HEK293 (cell line): ENCODE results near the gene FLOT2.
A peak's percentile ranks its signal among the peaks of the same experiment; 100 is the strongest.

Experiments
- CTCF ChIA-PET: fragments of 350-600 bp; formaldehyde crosslinking; extraction: SDS; loops from one replicate; lab custom pipeline; 2021; ENCODE audit warnings: antibody characterized with exemption; lab: Yijun Ruan, JAX
- POLR2A ChIA-PET: fragments of 300-600 bp; formaldehyde crosslinking; extraction: SDS; loops from one replicate; lab custom pipeline; 2020; ENCODE audit warnings: antibody characterized with exemption, inconsistent platforms; lab: Yijun Ruan, JAX
- H3K27ac ChIP-seq: fragments of 200-500 bp; sonication (Bioruptor generic); 2 replicates; pipeline ENCODE4 v1.5.1; 2014; ENCODE audit warnings: low read depth, low read length, control low read depth, inconsistent platforms; ENCODE audit errors: extremely low read depth
- H3K36me3 ChIP-seq, 2 experiments: fragments of 200-500 bp in 1 of 2; sonication (Bioruptor generic) in 1 of 2; 1 replicate in 1 of 2; 2 replicates in 1 of 2; pipeline ENCODE4 v1.5.1; 2014 to 2017; ENCODE audit warnings: inconsistent platforms in 2 of 2, low read length in 2 of 2; ENCODE audit not compliant: control insufficient read depth in 2 of 2, insufficient read depth in 1 of 2
- H3K4me1 ChIP-seq: fragments of 200-500 bp; sonication (Bioruptor generic); 2 replicates; pipeline ENCODE4 v1.5.1; 2014; ENCODE audit warnings: mild to moderate bottlenecking, low read length, inconsistent platforms; ENCODE audit not compliant: control insufficient read depth, insufficient read depth
- H3K4me3 ChIP-seq: 2 replicates; pipeline ENCODE4 v1.5.1; 2011; ENCODE audit warnings: low read depth, mild to moderate bottlenecking, control low read depth, low read length, moderate library complexity
- H3K9me3 ChIP-seq: fragments of 200-500 bp; sonication (Bioruptor generic); 2 replicates; pipeline ENCODE4 v1.5.1; 2014; ENCODE audit warnings: low read depth, low read length, inconsistent platforms; ENCODE audit not compliant: control insufficient read depth, insufficient read depth
- ELK4 ChIP-seq: IDR thresholded peaks from 2 replicates; pipeline ENCODE4 v1.6.1; 2011; ENCODE audit warnings: mild to moderate bottlenecking, low read depth, low read length, borderline replicate concordance
- GLI2 ChIP-seq: fragments of 450-650 bp; formaldehyde crosslinking; IDR thresholded peaks from 2 replicates; pipeline ENCODE4; 2017; ENCODE audit warnings: missing biosample characterization, missing genetic modification characterization, low read depth, borderline replicate concordance
- MYNN ChIP-seq: fragments of 450-650 bp; formaldehyde crosslinking; IDR thresholded peaks from 2 replicates; pipeline ENCODE4 v1.5.1; 2016; ENCODE audit warnings: missing biosample characterization, missing genetic modification characterization, borderline replicate concordance
- OSR2 ChIP-seq: fragments of 450-650 bp; formaldehyde crosslinking; IDR thresholded peaks from 2 replicates; pipeline ENCODE4 v1.5.1; 2016; ENCODE audit warnings: missing biosample characterization, missing genetic modification characterization
- OVOL3 ChIP-seq: fragments of 450-650 bp; formaldehyde crosslinking; IDR thresholded peaks from 2 replicates; pipeline ENCODE4 v1.5.1; 2016; ENCODE audit warnings: missing biosample characterization, missing genetic modification characterization
- PBX3 ChIP-seq: sonication (generic); formaldehyde crosslinking; IDR thresholded peaks from 2 replicates; pipeline ENCODE4 v1.8.1; 2022; ENCODE audit warnings: mild to moderate bottlenecking, moderate library complexity, missing genetic modification reagents
- PRDM1 ChIP-seq: fragments of 450-650 bp; formaldehyde crosslinking; IDR thresholded peaks from 2 replicates; pipeline ENCODE4; 2016; ENCODE audit warnings: missing biosample characterization, missing genetic modification characterization
- REPIN1 ChIP-seq: fragments of 450-650 bp; formaldehyde crosslinking; IDR thresholded peaks from 2 replicates; pipeline ENCODE4 v1.5.1; 2017; ENCODE audit warnings: missing biosample characterization, missing genetic modification characterization, low read depth
- SALL2 ChIP-seq: fragments of 450-650 bp; formaldehyde crosslinking; IDR thresholded peaks from 2 replicates; pipeline ENCODE4 v1.5.0; 2017; ENCODE audit warnings: missing biosample characterization, mild to moderate bottlenecking, missing genetic modification characterization, borderline replicate concordance
- SP2 ChIP-seq: fragments of 450-650 bp; formaldehyde crosslinking; IDR thresholded peaks from 2 replicates; pipeline ENCODE4 v1.5.1; 2016; ENCODE audit warnings: missing biosample characterization, missing genetic modification characterization
- TCF7L2 ChIP-seq: IDR thresholded peaks from 2 replicates; pipeline ENCODE4 v1.6.1; 2011; ENCODE audit warnings: low read depth, mild to moderate bottlenecking, inconsistent platforms, low read length, moderate library complexity, borderline replicate concordance
- YY1 ChIP-seq: fragments of 450-650 bp; formaldehyde crosslinking; IDR thresholded peaks from 2 replicates; pipeline ENCODE4 v1.5.1; 2018; ENCODE audit warnings: missing biosample characterization, missing genetic modification characterization
- ZBTB8A ChIP-seq: fragments of 450-650 bp; formaldehyde crosslinking; IDR thresholded peaks from 2 replicates; pipeline ENCODE4 v1.5.1; 2016; ENCODE audit warnings: missing biosample characterization, missing genetic modification characterization
- ZNF138 ChIP-seq: fragments of 450-650 bp; formaldehyde crosslinking; IDR thresholded peaks from 2 replicates; pipeline ENCODE4 v1.5.1; 2016; ENCODE audit warnings: missing biosample characterization, missing genetic modification characterization, borderline replicate concordance
- ZNF174 ChIP-seq: fragments of 450-650 bp; formaldehyde crosslinking; IDR thresholded peaks from 2 replicates; pipeline ENCODE4 v1.5.0; 2017; ENCODE audit warnings: missing biosample characterization, mild to moderate bottlenecking, missing genetic modification characterization
- ZNF19 ChIP-seq: fragments of 450-650 bp; formaldehyde crosslinking; IDR thresholded peaks from 2 replicates; pipeline ENCODE4; 2016; ENCODE audit warnings: missing biosample characterization, missing genetic modification characterization, low read depth
- ZNF202 ChIP-seq: fragments of 450-650 bp; formaldehyde crosslinking; IDR thresholded peaks from 2 replicates; pipeline ENCODE4 v1.5.1; 2016; ENCODE audit warnings: missing biosample characterization, missing genetic modification characterization, borderline replicate concordance
- ZNF544 ChIP-seq: fragments of 450-650 bp; formaldehyde crosslinking; IDR thresholded peaks from 2 replicates; pipeline ENCODE4 v1.5.0; 2017; ENCODE audit warnings: missing biosample characterization, missing genetic modification characterization
- ZNF571 ChIP-seq: fragments of 450-650 bp; formaldehyde crosslinking; IDR thresholded peaks from 2 replicates; pipeline ENCODE4 v1.5.0; 2017; ENCODE audit warnings: missing biosample characterization, missing genetic modification characterization
- ZNF600 ChIP-seq: fragments of 450-650 bp; formaldehyde crosslinking; IDR thresholded peaks from 2 replicates; pipeline ENCODE4 v1.5.1; 2016; ENCODE audit warnings: missing biosample characterization, missing genetic modification characterization
- ZNF624 ChIP-seq: fragments of 450-650 bp; formaldehyde crosslinking; IDR thresholded peaks from 2 replicates; pipeline ENCODE4 v1.5.1; 2017; ENCODE audit warnings: missing biosample characterization, missing genetic modification characterization
- ZNF660 ChIP-seq: fragments of 450-650 bp; IDR thresholded peaks from 2 replicates; pipeline ENCODE4 v1.5.1; 2018; ENCODE audit warnings: missing biosample characterization, mild to moderate bottlenecking, missing genetic modification characterization
- ZNF791 ChIP-seq: fragments of 450-650 bp; formaldehyde crosslinking; IDR thresholded peaks from 2 replicates; pipeline ENCODE4 v1.5.1; 2016; ENCODE audit warnings: missing biosample characterization, missing genetic modification characterization
- TF ChIP-seq, protein P1 (sequence below): fragments of 450-650 bp; formaldehyde crosslinking; IDR thresholded peaks from 2 replicates; pipeline ENCODE4 v1.5.1; 2016; ENCODE audit warnings: missing biosample characterization, missing genetic modification characterization
- TF ChIP-seq, protein P2 (sequence below): fragments of 450-650 bp; formaldehyde crosslinking; IDR thresholded peaks from 2 replicates; pipeline ENCODE4 v1.5.1; 2016; ENCODE audit warnings: missing biosample characterization, missing genetic modification characterization

FLOT2 gene, protein sequence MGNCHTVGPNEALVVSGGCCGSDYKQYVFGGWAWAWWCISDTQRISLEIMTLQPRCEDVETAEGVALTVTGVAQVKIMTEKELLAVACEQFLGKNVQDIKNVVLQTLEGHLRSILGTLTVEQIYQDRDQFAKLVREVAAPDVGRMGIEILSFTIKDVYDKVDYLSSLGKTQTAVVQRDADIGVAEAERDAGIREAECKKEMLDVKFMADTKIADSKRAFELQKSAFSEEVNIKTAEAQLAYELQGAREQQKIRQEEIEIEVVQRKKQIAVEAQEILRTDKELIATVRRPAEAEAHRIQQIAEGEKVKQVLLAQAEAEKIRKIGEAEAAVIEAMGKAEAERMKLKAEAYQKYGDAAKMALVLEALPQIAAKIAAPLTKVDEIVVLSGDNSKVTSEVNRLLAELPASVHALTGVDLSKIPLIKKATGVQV

DNA sequence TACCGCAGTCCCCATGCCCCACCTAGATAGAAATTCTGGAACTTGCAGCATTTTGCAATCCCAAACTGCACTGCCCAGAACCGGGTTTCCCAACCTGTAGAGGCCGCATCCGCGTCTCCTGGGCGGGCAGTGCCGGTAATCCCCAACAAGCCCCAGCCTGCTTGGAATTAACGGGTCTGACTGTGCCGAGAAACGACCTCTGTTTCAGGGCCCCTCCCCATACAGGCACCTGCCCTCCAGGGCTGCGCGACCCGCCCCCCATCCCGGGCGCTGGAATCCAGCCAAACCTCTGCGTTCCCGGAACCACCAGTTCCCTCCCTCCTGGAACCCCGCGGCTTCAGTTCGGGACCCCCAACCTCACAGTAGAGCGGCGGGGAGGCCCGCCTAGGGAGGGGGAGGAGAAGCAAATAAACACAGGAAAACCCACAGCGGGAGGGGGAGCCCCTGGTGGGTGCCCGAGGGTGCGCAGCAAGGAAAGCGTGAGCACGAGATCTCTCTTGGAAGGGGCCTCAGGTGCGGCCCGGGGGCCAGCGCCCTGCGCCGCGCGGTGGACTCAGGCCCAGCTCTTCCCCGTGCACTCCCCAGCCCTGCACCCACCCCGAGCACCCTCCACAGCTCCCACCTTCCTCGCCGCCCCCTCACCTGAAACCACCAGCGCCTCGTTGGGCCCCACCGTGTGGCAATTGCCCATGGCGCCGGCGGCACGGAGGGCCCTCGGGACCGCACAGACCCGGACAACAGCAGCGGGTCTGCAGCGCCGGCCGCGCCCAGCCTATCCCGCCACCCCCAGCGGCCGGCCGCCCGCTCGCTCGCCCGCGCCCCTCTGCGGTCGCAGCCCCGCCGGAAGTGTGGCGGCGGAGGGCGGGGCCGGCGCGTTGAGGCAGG is at the start of gene FLOT2:
TSS of gene FLOT2 (minus strand) at position 850 of the 885 bp plus-strand sequence. CDS start at position 691, 159 bp downstream.
- ChIA-PET POLR2A (interaction anchor here (0.5 to 2.8 kb wide), 15 partner anchors 10 to 186 kb away, joined by 3 to 12 read pairs (median 4); partner anchors contain the start of genes FAM222B, PHF12, PROCA1 and RPL23A), CTCF (interaction anchor here (1.1 to 18.6 kb wide), 7 partner anchors 12 to 169 kb away, joined by 5 to 142 read pairs (median 9); partner anchors contain the start of genes NEK8 and TLCD1)
- peak within 1 kb of the TSS; percentile 88 for H3K4me3 ChIP-seq
- TF ChIP-seq SP2: peak; percentile 66
- TF ChIP-seq ELK4: no peak; the same call in 1 of the 2 replicates
- TF ChIP-seq PRDM1 (tag by site-specific recombination): no peak
- TF ChIP-seq ZNF624: no peak
- TF ChIP-seq ZNF174: no peak
- TF ChIP-seq ZNF19: no peak
- TF ChIP-seq OSR2: no peak
- TF ChIP-seq, protein P1, sequence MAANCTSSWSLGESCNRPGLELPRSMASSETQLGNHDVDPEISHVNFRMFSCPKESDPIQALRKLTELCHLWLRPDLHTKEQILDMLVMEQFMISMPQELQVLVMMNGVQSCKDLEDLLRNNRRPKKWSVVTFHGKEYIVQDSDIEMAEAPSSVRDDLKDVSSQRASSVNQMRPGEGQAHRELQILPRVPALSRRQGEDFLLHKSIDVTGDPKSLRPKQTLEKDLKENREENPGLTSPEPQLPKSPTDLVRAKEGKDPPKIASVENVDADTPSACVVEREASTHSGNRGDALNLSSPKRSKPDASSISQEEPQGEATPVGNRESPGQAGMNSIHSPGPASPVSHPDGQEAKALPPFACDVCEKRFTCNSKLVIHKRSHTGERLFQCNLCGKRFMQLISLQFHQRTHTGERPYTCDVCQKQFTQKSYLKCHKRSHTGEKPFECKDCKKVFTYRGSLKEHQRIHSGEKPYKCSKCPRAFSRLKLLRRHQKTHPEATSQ (tag by site-specific recombination): no peak
- TF ChIP-seq ZNF791 (tag by site-specific recombination): no peak
- 0 out of 2 replicates have a peak, but pooled peaks have one; percentile 37 for TF ChIP-seq SALL2 (tag by site-specific recombination)
- TF ChIP-seq ZNF600 (tag by site-specific recombination): peak; percentile 63
- TF ChIP-seq PBX3 (CRISPR knock-in tag): peak; percentile 60; the same call in 1 of the 2 replicates
- 0 out of 2 replicates have a peak, but pooled peaks have one; percentile 6 for TF ChIP-seq OVOL3 (tag by site-specific recombination)
- TF ChIP-seq MYNN (tag by site-specific recombination): peak; percentile 60; the same call in 1 of the 2 replicates
- no peak for TF ChIP-seq TCF7L2
- TF ChIP-seq, protein P2, sequence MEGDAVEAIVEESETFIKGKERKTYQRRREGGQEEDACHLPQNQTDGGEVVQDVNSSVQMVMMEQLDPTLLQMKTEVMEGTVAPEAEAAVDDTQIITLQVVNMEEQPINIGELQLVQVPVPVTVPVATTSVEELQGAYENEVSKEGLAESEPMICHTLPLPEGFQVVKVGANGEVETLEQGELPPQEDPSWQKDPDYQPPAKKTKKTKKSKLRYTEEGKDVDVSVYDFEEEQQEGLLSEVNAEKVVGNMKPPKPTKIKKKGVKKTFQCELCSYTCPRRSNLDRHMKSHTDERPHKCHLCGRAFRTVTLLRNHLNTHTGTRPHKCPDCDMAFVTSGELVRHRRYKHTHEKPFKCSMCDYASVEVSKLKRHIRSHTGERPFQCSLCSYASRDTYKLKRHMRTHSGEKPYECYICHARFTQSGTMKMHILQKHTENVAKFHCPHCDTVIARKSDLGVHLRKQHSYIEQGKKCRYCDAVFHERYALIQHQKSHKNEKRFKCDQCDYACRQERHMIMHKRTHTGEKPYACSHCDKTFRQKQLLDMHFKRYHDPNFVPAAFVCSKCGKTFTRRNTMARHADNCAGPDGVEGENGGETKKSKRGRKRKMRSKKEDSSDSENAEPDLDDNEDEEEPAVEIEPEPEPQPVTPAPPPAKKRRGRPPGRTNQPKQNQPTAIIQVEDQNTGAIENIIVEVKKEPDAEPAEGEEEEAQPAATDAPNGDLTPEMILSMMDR: peak; percentile 55
- TF ChIP-seq YY1 (tag by site-specific recombination): no peak
- no peak for TF ChIP-seq ZNF571 (tag by site-specific recombination)
- no peak for TF ChIP-seq ZNF544 (tag by site-specific recombination)
- no peak for TF ChIP-seq REPIN1 (tag by site-specific recombination)
- no peak for TF ChIP-seq ZNF138 (tag by site-specific recombination)
- no peak for TF ChIP-seq GLI2
- TF ChIP-seq ZNF202 (tag by site-specific recombination): no peak
- peak; percentile 93 for TF ChIP-seq ZBTB8A (tag by site-specific recombination)
- TF ChIP-seq ZNF660 (tag by site-specific recombination): no peak

More for the DNA sequence above, at the start of gene FLOT2:
- peaks cover 0 to 18% of the 10 kb centered on the region in 2 experiments; a peak in 2 of 3 replicates for H3K36me3 ChIP-seq
- H3K27ac ChIP-seq: peak within 1 kb of the TSS; percentile 90
- no peaks in the 10 kb centered on the region for H3K9me3 ChIP-seq
- H3K4me1 ChIP-seq: peaks cover 9% of the 10 kb centered on the region; the same call in 1 of the 2 replicates
